Measurements from ENCODE around the gene SLC27A2.
A peak's percentile ranks its signal among the peaks of the same experiment; 100 is the strongest.

SLC27A2 gene

GRCh38 chr15:50260969-50261496 is 79.0 kb downstream of the SLC27A2 start:
- H3K9me3 Mint-ChIP-seq, result no peaks in the 10 kb centered on the region
- CTCF ChIA-PET, result interaction anchor here (0.7 to 4.8 kb wide), 4 partner anchors 12 to 78 kb away, joined by 3 to 41 read pairs (median 24); partner anchors contain the start of gene SLC27A2
- H3K27me3 Mint-ChIP-seq, result no peaks in the 10 kb centered on the region
- peaks cover 43% of the 10 kb centered on the region for H3K4me1 Mint-ChIP-seq
- H3K27ac Mint-ChIP-seq, result peak overlapping the region; percentile 55
- no peak for DNase-seq
- no peak overlapping the region for H3K4me3 Mint-ChIP-seq
- no peaks in the 10 kb centered on the region for H3K36me3 Mint-ChIP-seq

- H3K4me3 Mint-ChIP-seq, result no peak overlapping the region
- peaks cover under 1% of the 10 kb centered on the region for H3K27me3 Mint-ChIP-seq
- H3K4me1 Mint-ChIP-seq, result peaks cover 43% of the 10 kb centered on the region
- DNase-seq, result no peak
- H3K36me3 Mint-ChIP-seq, result no peaks in the 10 kb centered on the region
- no peaks in the 10 kb centered on the region for H3K9me3 Mint-ChIP-seq
- CTCF ChIA-PET, result interaction anchor here (0.9 to 4.8 kb wide), 10 partner anchors 10 to 117 kb away, joined by 3 to 41 read pairs (median 4); partner anchors contain the start of genes GABPB1 and SLC27A2
- no peak overlapping the region for H3K27ac Mint-ChIP-seq
Observed at GRCh38 chr15:50261981-50262380, 80.0 kb downstream of the SLC27A2 start.

GRCh38 chr15:50262533-50262932 is 80.5 kb downstream of the SLC27A2 start:
- CTCF ChIA-PET, result interaction anchor here (0.9 to 4.8 kb wide), 10 partner anchors 9 to 117 kb away, joined by 3 to 41 read pairs (median 4); partner anchors contain the start of genes GABPB1 and SLC27A2
- H3K27ac Mint-ChIP-seq, result peak overlapping the region; percentile 1
- H3K4me1 Mint-ChIP-seq, result peaks cover 43% of the 10 kb centered on the region
- peak overlapping the region; percentile 10 for H3K4me3 Mint-ChIP-seq
- H3K27me3 Mint-ChIP-seq, result peaks cover 4% of the 10 kb centered on the region
- no peaks in the 10 kb centered on the region for H3K9me3 Mint-ChIP-seq
- peak; percentile 72 for DNase-seq
- no peaks in the 10 kb centered on the region for H3K36me3 Mint-ChIP-seq

- no peaks in the 10 kb centered on the region for H3K36me3 Mint-ChIP-seq
- no peak within 1 kb of the TSS for H3K27ac Mint-ChIP-seq
- peaks cover 29% of the 10 kb centered on the region for H3K4me1 Mint-ChIP-seq
- CTCF ChIA-PET, result no interaction called here
- H3K9me3 Mint-ChIP-seq, result no peaks in the 10 kb centered on the region
- no peak for DNase-seq
- peaks cover 4% of the 10 kb centered on the region for H3K27me3 Mint-ChIP-seq
- H3K4me3 Mint-ChIP-seq, result no peak within 1 kb of the TSS
Observed at GRCh38 chr15:50265620-50266019, 83.6 kb downstream of the SLC27A2 start, which contains the start of gene HDC. HDC (minus strand) TSS chr15:50265726; CDS start chr15:50265623, 103 bp downstream.

- CTCF ChIA-PET, result no interaction called here
- no peak for DNase-seq
- H3K36me3 Mint-ChIP-seq, result no peaks in the 10 kb centered on the region
- no peak overlapping the region for H3K4me3 Mint-ChIP-seq
- peaks cover 4% of the 10 kb centered on the region for H3K27me3 Mint-ChIP-seq
- H3K9me3 Mint-ChIP-seq, result no peaks in the 10 kb centered on the region
- H3K4me1 Mint-ChIP-seq, result peaks cover 13% of the 10 kb centered on the region
- H3K27ac Mint-ChIP-seq, result no peak overlapping the region
Observed at GRCh38 chr15:50267577-50267976, 85.6 kb downstream of the SLC27A2 start.

GRCh38 chr15:50275091-50275490 is 93.1 kb downstream of the SLC27A2 start:
- Mint-ChIP-seq H3K27ac (no peak overlapping the region), H3K4me3 (no peak overlapping the region), H3K27me3 (no peaks in the 10 kb centered on the region), H3K36me3 (peaks cover 14% of the 10 kb centered on the region), H3K4me1 (no peaks in the 10 kb centered on the region), H3K9me3 (no peaks in the 10 kb centered on the region)
- DNase-seq, result no peak
- CTCF ChIA-PET, result no interaction called here

- H3K9me3 Mint-ChIP-seq, result no peaks in the 10 kb centered on the region
- H3K27me3 Mint-ChIP-seq, result no peaks in the 10 kb centered on the region
- H3K4me1 Mint-ChIP-seq, result no peaks in the 10 kb centered on the region
- CTCF ChIA-PET, result no interaction called here
- DNase-seq, result no peak
- H3K27ac Mint-ChIP-seq, result no peak overlapping the region
- no peak overlapping the region for H3K4me3 Mint-ChIP-seq
- peaks cover 14% of the 10 kb centered on the region for H3K36me3 Mint-ChIP-seq
Observed at GRCh38 chr15:50275908-50276307, 93.9 kb downstream of the SLC27A2 start.

GRCh38 chr15:50277370-50277769 is 95.4 kb downstream of the SLC27A2 start:
- H3K4me1 Mint-ChIP-seq, result no peaks in the 10 kb centered on the region
- CTCF ChIA-PET, result interaction anchor here (1.2 kb wide), 1 partner anchor 15 kb away, joined by 3 read pairs; no protein-coding TSS in a partner anchor
- no peak overlapping the region for H3K4me3 Mint-ChIP-seq
- no peak for DNase-seq
- peaks cover 14% of the 10 kb centered on the region for H3K36me3 Mint-ChIP-seq
- H3K9me3 Mint-ChIP-seq, result no peaks in the 10 kb centered on the region
- no peaks in the 10 kb centered on the region for H3K27me3 Mint-ChIP-seq
- no peak overlapping the region for H3K27ac Mint-ChIP-seq

- Mint-ChIP-seq H3K36me3 (peaks cover 14% of the 10 kb centered on the region), H3K4me1 (no peaks in the 10 kb centered on the region), H3K4me3 (no peak overlapping the region), H3K9me3 (no peaks in the 10 kb centered on the region), H3K27ac (no peak overlapping the region), H3K27me3 (no peaks in the 10 kb centered on the region)
- CTCF ChIA-PET, result no interaction called here
- no peak for DNase-seq
Observed at GRCh38 chr15:50278496-50278895, 96.5 kb downstream of the SLC27A2 start.

GRCh38 chr15:50280271-50280670 is 98.3 kb downstream of the SLC27A2 start:
- Mint-ChIP-seq H3K36me3 (peaks cover 17% of the 10 kb centered on the region), H3K4me1 (no peaks in the 10 kb centered on the region), H3K27me3 (no peaks in the 10 kb centered on the region), H3K9me3 (no peaks in the 10 kb centered on the region), H3K27ac (no peak overlapping the region), H3K4me3 (no peak overlapping the region)
- DNase-seq, result no peak
- CTCF ChIA-PET, result no interaction called here

GRCh38 chr15:50281427-50281826 is 99.4 kb downstream of the SLC27A2 start:
- CTCF ChIA-PET, result no interaction called here
- H3K4me1 Mint-ChIP-seq, result no peaks in the 10 kb centered on the region
- no peaks in the 10 kb centered on the region for H3K9me3 Mint-ChIP-seq
- H3K27ac Mint-ChIP-seq, result no peak overlapping the region
- no peak for DNase-seq
- no peak overlapping the region for H3K4me3 Mint-ChIP-seq
- H3K36me3 Mint-ChIP-seq, result peaks cover 16% of the 10 kb centered on the region
- no peaks in the 10 kb centered on the region for H3K27me3 Mint-ChIP-seq

Measured in activated naive CD4-positive, alpha-beta T cell treated with anti-CD3 and anti-CD28 coated beads, Interleukin-2, amount 10 ng/mL, durations not matched to agents 7 days and 5 days (primary cell).